Raji (cell line): ENCODE measurements around the gene STUM.

ENCODE experiments used
- POLR2A ChIP-seq: IDR thresholded peaks from 2 replicates; pipeline ENCODE4 v1.6.1; 2011; ENCODE audit warnings: low read depth, low read length, control low read depth; ENCODE audit not compliant: insufficient read depth

Gene STUM

GRCh38 chr1:226526801-226527595 is 21.6 kb upstream of the STUM start:
- no peak for TF ChIP-seq POLR2A

GRCh38 chr1:226529891-226530290 is 18.7 kb upstream of the STUM start:
- TF ChIP-seq POLR2A, result no peak

GRCh38 chr1:226530591-226530990 is 18.0 kb upstream of the STUM start:
- TF ChIP-seq POLR2A, result no peak

- TF ChIP-seq POLR2A, result no peak
Observed at GRCh38 chr1:226531360-226532093, 17.0 kb upstream of the STUM start.

GRCh38 chr1:226532553-226532952 is 16.0 kb upstream of the STUM start:
- TF ChIP-seq POLR2A, result no peak

GRCh38 chr1:226533220-226533619 is 15.3 kb upstream of the STUM start:
- no peak for TF ChIP-seq POLR2A

GRCh38 chr1:226534098-226534497 is 14.5 kb upstream of the STUM start:
- no peak for TF ChIP-seq POLR2A

- TF ChIP-seq POLR2A, result no peak
Observed at GRCh38 chr1:226534645-226535044, 13.9 kb upstream of the STUM start.

- no peak for TF ChIP-seq POLR2A
Observed at GRCh38 chr1:226535666-226536065, 12.9 kb upstream of the STUM start.

- no peak for TF ChIP-seq POLR2A
Observed at GRCh38 chr1:226541231-226541630, 7.3 kb upstream of the STUM start.

GRCh38 chr1:226541631-226542622 is 6.6 kb upstream of the STUM start:
- no peak for TF ChIP-seq POLR2A

GRCh38 chr1:226542623-226543103 is 5.9 kb upstream of the STUM start:
- TF ChIP-seq POLR2A, result no peak

GRCh38 chr1:226545836-226546596 is 2.5 kb upstream of the STUM start:
- no peak for TF ChIP-seq POLR2A

- no peak for TF ChIP-seq POLR2A
Observed at GRCh38 chr1:226546926-226547325, 1.6 kb upstream of the STUM start.

GRCh38 chr1:226547754-226548191 is 791 bp upstream of the STUM start:
- TF ChIP-seq POLR2A, result no peak
